Measurements from ENCODE around the gene FARP1.

GRCh38 chr13:98401934-98402333 lies 259.0 kb downstream of the FARP1 start:
- no peak for TF ChIP-seq EZH2 (IDR thresholded peaks at IDR 0.05)
- no peak for TF ChIP-seq POLR2AphosphoS5 (IDR thresholded peaks at IDR 0.05; ENCODE audit: borderline replicate concordance, low read depth, low read length)

All from SK-N-MC (cell line).